SH-SY5Y (cell line): ENCODE results near the gene ZMIZ1.

Experiments
- GATA2 ChIP-seq: IDR thresholded peaks from 2 replicates; pipeline ENCODE4 v1.6.1; 2011; ENCODE audit warnings: mild to moderate bottlenecking, low read depth, low read length
- GATA3 ChIP-seq: IDR thresholded peaks from 2 replicates; pipeline ENCODE4 v1.6.1; 2011; ENCODE audit warnings: low read depth, mild to moderate bottlenecking, low read length, moderate library complexity

GRCh38 chr10:79300711-79301110, 231.9 kb downstream of the ZMIZ1 start:
- TF ChIP-seq GATA3 (no peak), GATA2 (no peak)
